Left ventricle myocardium inferior (tissue), 1 donor: ENCODE measurements around the gene CYP4V2. TPM values are rescaled to one million over a fixed set of nuclear protein-coding genes. Genes with fewer than 3 reads are reported as not detected.

Experiments used
- DNase-seq: peaks from one replicate; pipeline ENCODE4 v3.0.0-alpha.2; 2020
- H3K27ac ChIP-seq: fragments of 200-600 bp; replicated peaks from 2 replicates; pipeline ENCODE4 v1.8.0; 2021
- H3K27me3 ChIP-seq: fragments of 200-600 bp; 2 replicates; pipeline ENCODE4 v1.8.0; 2021; ENCODE audit warnings: low read depth
- H3K36me3 ChIP-seq: fragments of 200-600 bp; 2 replicates; pipeline ENCODE4 v1.8.0; 2021
- H3K4me1 ChIP-seq: fragments of 200-600 bp; 2 replicates; pipeline ENCODE4 v1.8.0; 2021
- H3K4me3 ChIP-seq: fragments of 200-600 bp; 2 replicates; pipeline ENCODE4 v1.8.0; 2021; ENCODE audit warnings: mild to moderate bottlenecking, moderate library complexity
- H3K9me3 ChIP-seq: fragments of 200-600 bp; replicated peaks from 2 replicates; pipeline ENCODE4 v1.8.0; 2021
- CTCF ChIP-seq: fragments of 200-600 bp; IDR thresholded peaks from 2 replicates; pipeline ENCODE4 v1.8.0; 2021; ENCODE audit warnings: antibody characterized with exemption, mild to moderate bottlenecking, borderline replicate concordance
- intact Hi-C: fragments of 100-400 bp; cut with micrococcal nuclease; formaldehyde crosslinking; loops from one replicate; pipeline ENCODE4 v1.11.0; 2022
- total RNA-seq: library from RNA; stranded (reverse); fragmentation: NEBNext Ultra II Directional; extraction: Animal tissue kit (Norgen Biotek cat#: 25700); gene quantifications from one replicate; pipeline ENCODE4 v1.2.1, GENCODE V29; 2021
- donor health status: DM: no; HTN: yes; CAD: no; lungs with severe emphysema.

CYP4V2 gene
- total RNA-seq, 1 donor from 2014 or later = 24.9 TPM

GRCh38 chr4:186189656-186190055, 1.7 kb upstream of the CYP4V2 start:
- no peak for DNase-seq
- intact Hi-C loops = no loop called here
- peak overlapping the region; percentile 82 for H3K4me3 ChIP-seq

GRCh38 chr4:186190581-186191199, 677 bp upstream of the CYP4V2 start:
- peaks cover 8% of the 10 kb centered on the region for H3K36me3 ChIP-seq
- H3K4me1 ChIP-seq = peaks cover 57% of the 10 kb centered on the region
- peak overlapping the region; percentile 82 for H3K4me3 ChIP-seq
- TF ChIP-seq CTCF = no peak
- intact Hi-C loops = no loop called here
- no peaks in the 10 kb centered on the region for H3K27me3 ChIP-seq
- DNase-seq = no peak
- H3K27ac ChIP-seq = peak overlapping the region; percentile 95
- no peaks in the 10 kb centered on the region for H3K9me3 ChIP-seq

More at GRCh38 chr4:186189656-186190055, 1.7 kb upstream of the CYP4V2 start:
- Histone ChIP-seq H3K9me3 (no peaks in the 10 kb centered on the region), H3K27ac (peak overlapping the region; percentile 95), H3K36me3 (no peaks in the 10 kb centered on the region), H3K4me1 (peaks cover 56% of the 10 kb centered on the region), H3K27me3 (no peaks in the 10 kb centered on the region)
- TF ChIP-seq CTCF = no peak

- H3K27me3 ChIP-seq = no peaks in the 10 kb centered on the region
- TF ChIP-seq CTCF = no peak
- peaks cover 57% of the 10 kb centered on the region for H3K4me1 ChIP-seq
- peak; percentile 28 for DNase-seq
- H3K36me3 ChIP-seq = peaks cover 21% of the 10 kb centered on the region
- H3K9me3 ChIP-seq = no peaks in the 10 kb centered on the region
- H3K4me3 ChIP-seq = peak overlapping the region; percentile 82
- H3K27ac ChIP-seq = peak overlapping the region; percentile 95
- intact Hi-C loops = no loop called here
These were observed 772 bp downstream of the CYP4V2 start for GRCh38 chr4:186192066-186192612.

- Histone ChIP-seq H3K4me1 (peaks cover 57% of the 10 kb centered on the region), H3K36me3 (peaks cover 31% of the 10 kb centered on the region), H3K27ac (peak overlapping the region; percentile 95), H3K9me3 (no peaks in the 10 kb centered on the region), H3K27me3 (no peaks in the 10 kb centered on the region), H3K4me3 (peak overlapping the region; percentile 82)
- intact Hi-C loops = no loop called here
- no peak for DNase-seq
- no peak for TF ChIP-seq CTCF
These were observed 2.5 kb downstream of the CYP4V2 start for GRCh38 chr4:186193851-186194250.

- no peak overlapping the region for H3K4me3 ChIP-seq
- no peak for DNase-seq
- H3K4me1 ChIP-seq = peaks cover 56% of the 10 kb centered on the region
- H3K36me3 ChIP-seq = peaks cover 34% of the 10 kb centered on the region
- TF ChIP-seq CTCF = no peak
- intact Hi-C loops = no loop called here
- no peaks in the 10 kb centered on the region for H3K9me3 ChIP-seq
- no peaks in the 10 kb centered on the region for H3K27me3 ChIP-seq
- H3K27ac ChIP-seq = no peak overlapping the region
These were observed 4.7 kb downstream of the CYP4V2 start for GRCh38 chr4:186196063-186196462.
